Measurements from ENCODE around the gene RPTOR.

RPTOR gene

GRCh38 chr17:80640366-80641084 lies 95.9 kb downstream of the RPTOR start:
- Histone ChIP-seq H3K36me3 (ENCODE audit: control insufficient read depth, insufficient read depth, low read length) (no peaks in the 10 kb centered on the region), H3K27ac (ENCODE audit: insufficient read depth, low read length, poor library complexity, severe bottlenecking) (no peak overlapping the region), H3K4me3 (ENCODE audit: insufficient read depth, low read depth, low read length, poor library complexity, severe bottlenecking) (no peak overlapping the region), H3K9me3 (ENCODE audit: control insufficient read depth, low read length) (no peaks in the 10 kb centered on the region), H3K4me1 (ENCODE audit: control insufficient read depth, insufficient read depth, low read length, poor library complexity, severe bottlenecking) (peaks cover 2% of the 10 kb centered on the region), H3K27me3 (replicated peaks; ENCODE audit: control insufficient read depth, insufficient read depth, low read length, poor library complexity, severe bottlenecking) (no peaks in the 10 kb centered on the region)
- DNase-seq = no peak

GRCh38 chr17:80643326-80644099 lies 98.9 kb downstream of the RPTOR start:
- Histone ChIP-seq H3K36me3 (ENCODE audit: control insufficient read depth, insufficient read depth, low read length) (no peaks in the 10 kb centered on the region), H3K4me3 (ENCODE audit: insufficient read depth, low read depth, low read length, poor library complexity, severe bottlenecking) (no peak overlapping the region), H3K27me3 (replicated peaks; ENCODE audit: control insufficient read depth, insufficient read depth, low read length, poor library complexity, severe bottlenecking) (no peaks in the 10 kb centered on the region), H3K9me3 (ENCODE audit: control insufficient read depth, low read length) (no peaks in the 10 kb centered on the region), H3K27ac (ENCODE audit: insufficient read depth, low read length, poor library complexity, severe bottlenecking) (no peak overlapping the region), H3K4me1 (ENCODE audit: control insufficient read depth, insufficient read depth, low read length, poor library complexity, severe bottlenecking) (peaks cover 19% of the 10 kb centered on the region)
- DNase-seq = no peak

GRCh38 chr17:80644536-80644935 lies 99.9 kb downstream of the RPTOR start:
- H3K4me3 ChIP-seq (ENCODE audit: insufficient read depth, low read depth, low read length, poor library complexity, severe bottlenecking) = no peak overlapping the region
- no peak overlapping the region for H3K27ac ChIP-seq (ENCODE audit: insufficient read depth, low read length, poor library complexity, severe bottlenecking)
- H3K4me1 ChIP-seq (ENCODE audit: control insufficient read depth, insufficient read depth, low read length, poor library complexity, severe bottlenecking) = peaks cover 29% of the 10 kb centered on the region
- no peaks in the 10 kb centered on the region for H3K9me3 ChIP-seq (ENCODE audit: control insufficient read depth, low read length)
- DNase-seq = no peak
- no peaks in the 10 kb centered on the region for H3K36me3 ChIP-seq (ENCODE audit: control insufficient read depth, insufficient read depth, low read length)
- no peaks in the 10 kb centered on the region for H3K27me3 ChIP-seq (replicated peaks; ENCODE audit: control insufficient read depth, insufficient read depth, low read length, poor library complexity, severe bottlenecking)

- Histone ChIP-seq H3K4me3 (ENCODE audit: insufficient read depth, low read depth, low read length, poor library complexity, severe bottlenecking) (no peak overlapping the region), H3K36me3 (ENCODE audit: control insufficient read depth, insufficient read depth, low read length) (no peaks in the 10 kb centered on the region), H3K4me1 (ENCODE audit: control insufficient read depth, insufficient read depth, low read length, poor library complexity, severe bottlenecking) (peaks cover 39% of the 10 kb centered on the region), H3K27me3 (replicated peaks; ENCODE audit: control insufficient read depth, insufficient read depth, low read length, poor library complexity, severe bottlenecking) (no peaks in the 10 kb centered on the region), H3K9me3 (ENCODE audit: control insufficient read depth, low read length) (no peaks in the 10 kb centered on the region), H3K27ac (ENCODE audit: insufficient read depth, low read length, poor library complexity, severe bottlenecking) (no peak overlapping the region)
- DNase-seq = no peak
Observed at GRCh38 chr17:80645706-80646325, 101.2 kb downstream of the RPTOR start.

GRCh38 chr17:80646328-80646727 lies 101.7 kb downstream of the RPTOR start:
- Histone ChIP-seq H3K27me3 (replicated peaks; ENCODE audit: control insufficient read depth, insufficient read depth, low read length, poor library complexity, severe bottlenecking) (no peaks in the 10 kb centered on the region), H3K4me1 (ENCODE audit: control insufficient read depth, insufficient read depth, low read length, poor library complexity, severe bottlenecking) (peaks cover 39% of the 10 kb centered on the region), H3K36me3 (ENCODE audit: control insufficient read depth, insufficient read depth, low read length) (no peaks in the 10 kb centered on the region), H3K4me3 (ENCODE audit: insufficient read depth, low read depth, low read length, poor library complexity, severe bottlenecking) (no peak overlapping the region), H3K9me3 (ENCODE audit: control insufficient read depth, low read length) (no peaks in the 10 kb centered on the region), H3K27ac (ENCODE audit: insufficient read depth, low read length, poor library complexity, severe bottlenecking) (no peak overlapping the region)
- DNase-seq = no peak

GRCh38 chr17:80647746-80648145 lies 103.1 kb downstream of the RPTOR start:
- H3K9me3 ChIP-seq (ENCODE audit: control insufficient read depth, low read length) = no peaks in the 10 kb centered on the region
- DNase-seq = no peak
- H3K27ac ChIP-seq (ENCODE audit: insufficient read depth, low read length, poor library complexity, severe bottlenecking) = no peak overlapping the region
- no peaks in the 10 kb centered on the region for H3K27me3 ChIP-seq (replicated peaks; ENCODE audit: control insufficient read depth, insufficient read depth, low read length, poor library complexity, severe bottlenecking)
- H3K4me1 ChIP-seq (ENCODE audit: control insufficient read depth, insufficient read depth, low read length, poor library complexity, severe bottlenecking) = peaks cover 39% of the 10 kb centered on the region
- no peak overlapping the region for H3K4me3 ChIP-seq (ENCODE audit: insufficient read depth, low read depth, low read length, poor library complexity, severe bottlenecking)
- H3K36me3 ChIP-seq (ENCODE audit: control insufficient read depth, insufficient read depth, low read length) = no peaks in the 10 kb centered on the region

- Histone ChIP-seq H3K36me3 (ENCODE audit: control insufficient read depth, insufficient read depth, low read length) (no peaks in the 10 kb centered on the region), H3K4me3 (ENCODE audit: insufficient read depth, low read depth, low read length, poor library complexity, severe bottlenecking) (no peak overlapping the region), H3K9me3 (ENCODE audit: control insufficient read depth, low read length) (no peaks in the 10 kb centered on the region), H3K27me3 (replicated peaks; ENCODE audit: control insufficient read depth, insufficient read depth, low read length, poor library complexity, severe bottlenecking) (no peaks in the 10 kb centered on the region), H3K4me1 (ENCODE audit: control insufficient read depth, insufficient read depth, low read length, poor library complexity, severe bottlenecking) (peaks cover 39% of the 10 kb centered on the region), H3K27ac (ENCODE audit: insufficient read depth, low read length, poor library complexity, severe bottlenecking) (no peak overlapping the region)
- no peak for DNase-seq
Observed at GRCh38 chr17:80649200-80649644, 104.6 kb downstream of the RPTOR start.

GRCh38 chr17:80649672-80650330 lies 105.2 kb downstream of the RPTOR start:
- H3K4me1 ChIP-seq (ENCODE audit: control insufficient read depth, insufficient read depth, low read length, poor library complexity, severe bottlenecking) = peaks cover 39% of the 10 kb centered on the region
- peak in 2 of 3 donors; percentile 13 to 18 for DNase-seq
- H3K4me3 ChIP-seq (ENCODE audit: insufficient read depth, low read depth, low read length, poor library complexity, severe bottlenecking) = no peak overlapping the region
- H3K36me3 ChIP-seq (ENCODE audit: control insufficient read depth, insufficient read depth, low read length) = no peaks in the 10 kb centered on the region
- no peaks in the 10 kb centered on the region for H3K27me3 ChIP-seq (replicated peaks; ENCODE audit: control insufficient read depth, insufficient read depth, low read length, poor library complexity, severe bottlenecking)
- H3K9me3 ChIP-seq (ENCODE audit: control insufficient read depth, low read length) = no peaks in the 10 kb centered on the region
- no peak overlapping the region for H3K27ac ChIP-seq (ENCODE audit: insufficient read depth, low read length, poor library complexity, severe bottlenecking)

GRCh38 chr17:80650331-80650672 lies 105.7 kb downstream of the RPTOR start:
- no peaks in the 10 kb centered on the region for H3K9me3 ChIP-seq (ENCODE audit: control insufficient read depth, low read length)

More at GRCh38 chr17:80650331-80650672, 105.7 kb downstream of the RPTOR start:
- H3K27ac ChIP-seq (ENCODE audit: insufficient read depth, low read length, poor library complexity, severe bottlenecking) = no peak overlapping the region
- no peak overlapping the region for H3K4me3 ChIP-seq (ENCODE audit: insufficient read depth, low read depth, low read length, poor library complexity, severe bottlenecking)
- H3K27me3 ChIP-seq (replicated peaks; ENCODE audit: control insufficient read depth, insufficient read depth, low read length, poor library complexity, severe bottlenecking) = no peaks in the 10 kb centered on the region
- no peaks in the 10 kb centered on the region for H3K36me3 ChIP-seq (ENCODE audit: control insufficient read depth, insufficient read depth, low read length)
- H3K4me1 ChIP-seq (ENCODE audit: control insufficient read depth, insufficient read depth, low read length, poor library complexity, severe bottlenecking) = peaks cover 39% of the 10 kb centered on the region
- DNase-seq = no peak

Measured in effector memory CD4-positive, alpha-beta T cell (primary cell).